Uterus (tissue), 2 donors: ENCODE results near the gene CPM.

Experiments used
- CTCF ChIP-seq, 4 experiments: fragments of 200-600 bp in 2 of 4; fragments of 450-650 bp in 2 of 4; sonication (generic) in 2 of 4; IDR thresholded peaks; one replicate each; pipeline ENCODE4 v1.5.1; 2016 to 2019; ENCODE audit warnings: antibody characterized with exemption in 4 of 4, mild to moderate bottlenecking in 2 of 4, moderate library complexity in 1 of 4
- POLR2A ChIP-seq, 2 donors: fragments of 450-650 bp; IDR thresholded peaks; one replicate each; pipeline ENCODE4 v1.6.1; 2016; ENCODE audit warnings: antibody characterized with exemption in 2 of 2, mild to moderate bottlenecking in 1 of 2, moderate library complexity in 1 of 2

GRCh38 chr12:68851592-68852306 is 81.2 kb downstream of the CPM start:
- TF ChIP-seq CTCF (IDR thresholded peaks at IDR 0.05) (no peak), POLR2A (IDR thresholded peaks at IDR 0.05) (no peak)
